ENCODE measurements around the gene CCDC17.

Gene CCDC17

DNA sequence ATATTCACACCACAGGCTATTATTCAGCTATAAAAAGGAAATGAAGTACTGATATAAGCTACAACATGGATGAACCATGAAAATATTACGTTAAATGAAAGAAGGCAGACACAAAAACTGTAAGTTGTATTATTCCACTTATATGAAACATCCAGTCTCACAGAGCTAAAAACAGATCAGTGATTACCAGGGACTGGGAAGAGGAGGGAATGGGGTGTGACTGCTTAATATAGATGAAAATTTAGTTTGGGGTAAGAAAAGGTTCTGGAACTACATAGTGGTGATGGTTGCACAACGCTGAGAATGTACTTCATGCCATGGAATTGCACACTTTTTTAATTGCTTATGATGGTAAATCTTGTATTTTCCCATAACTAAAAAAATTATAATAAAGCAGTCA is 43.0 kb upstream of the CCDC17 start:
- H3K27ac ChIP-seq = no peak overlapping the region
- no peaks in the 10 kb centered on the region for H3K36me3 ChIP-seq
- H3K9me3 ChIP-seq = no peaks in the 10 kb centered on the region
- H3K4me3 ChIP-seq (ENCODE audit: low read depth in 1 of 2, low read length in 1 of 2) = no peak overlapping the region
- H3K4me1 ChIP-seq (ENCODE audit: control insufficient read depth in 1 of 2, insufficient read depth in 1 of 2, low read depth in 1 of 2, low read length in 1 of 2) = no peaks in the 10 kb centered on the region
- TF ChIP-seq, protein P1, sequence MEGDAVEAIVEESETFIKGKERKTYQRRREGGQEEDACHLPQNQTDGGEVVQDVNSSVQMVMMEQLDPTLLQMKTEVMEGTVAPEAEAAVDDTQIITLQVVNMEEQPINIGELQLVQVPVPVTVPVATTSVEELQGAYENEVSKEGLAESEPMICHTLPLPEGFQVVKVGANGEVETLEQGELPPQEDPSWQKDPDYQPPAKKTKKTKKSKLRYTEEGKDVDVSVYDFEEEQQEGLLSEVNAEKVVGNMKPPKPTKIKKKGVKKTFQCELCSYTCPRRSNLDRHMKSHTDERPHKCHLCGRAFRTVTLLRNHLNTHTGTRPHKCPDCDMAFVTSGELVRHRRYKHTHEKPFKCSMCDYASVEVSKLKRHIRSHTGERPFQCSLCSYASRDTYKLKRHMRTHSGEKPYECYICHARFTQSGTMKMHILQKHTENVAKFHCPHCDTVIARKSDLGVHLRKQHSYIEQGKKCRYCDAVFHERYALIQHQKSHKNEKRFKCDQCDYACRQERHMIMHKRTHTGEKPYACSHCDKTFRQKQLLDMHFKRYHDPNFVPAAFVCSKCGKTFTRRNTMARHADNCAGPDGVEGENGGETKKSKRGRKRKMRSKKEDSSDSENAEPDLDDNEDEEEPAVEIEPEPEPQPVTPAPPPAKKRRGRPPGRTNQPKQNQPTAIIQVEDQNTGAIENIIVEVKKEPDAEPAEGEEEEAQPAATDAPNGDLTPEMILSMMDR (IDR thresholded peaks at IDR 0.05) = no peak
- H3K27me3 ChIP-seq = no peaks in the 10 kb centered on the region

DNA sequence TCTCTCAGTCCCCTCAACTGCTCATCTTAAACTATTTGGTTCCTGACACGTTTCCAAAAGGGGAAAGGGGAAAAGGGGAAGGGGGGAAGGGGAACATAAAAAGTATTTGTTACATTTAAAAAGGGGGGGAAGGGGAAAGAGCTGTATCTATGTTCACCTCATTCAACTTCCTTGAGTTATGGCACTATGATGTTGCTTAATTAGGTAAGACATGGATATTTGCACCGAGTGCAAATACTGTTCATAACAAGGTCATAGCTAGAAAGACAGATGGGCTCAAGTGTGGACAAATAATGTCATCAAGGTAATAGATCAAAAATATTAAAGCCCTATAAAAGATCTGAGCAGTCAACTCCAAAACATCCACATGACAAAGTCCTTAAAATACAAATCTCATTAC is 36.5 kb upstream of the CCDC17 start:
- TF ChIP-seq, protein P1 (IDR thresholded peaks at IDR 0.05) = no peak
- H3K4me1 ChIP-seq (ENCODE audit: control insufficient read depth in 1 of 2, insufficient read depth in 1 of 2, low read depth in 1 of 2, low read length in 1 of 2) = no peaks in the 10 kb centered on the region
- H3K4me3 ChIP-seq (ENCODE audit: low read depth in 1 of 2, low read length in 1 of 2) = no peak overlapping the region
- H3K9me3 ChIP-seq = no peaks in the 10 kb centered on the region
- no peak overlapping the region for H3K27ac ChIP-seq
- peaks cover 54% of the 10 kb centered on the region for H3K36me3 ChIP-seq
- no peaks in the 10 kb centered on the region for H3K27me3 ChIP-seq

DNA sequence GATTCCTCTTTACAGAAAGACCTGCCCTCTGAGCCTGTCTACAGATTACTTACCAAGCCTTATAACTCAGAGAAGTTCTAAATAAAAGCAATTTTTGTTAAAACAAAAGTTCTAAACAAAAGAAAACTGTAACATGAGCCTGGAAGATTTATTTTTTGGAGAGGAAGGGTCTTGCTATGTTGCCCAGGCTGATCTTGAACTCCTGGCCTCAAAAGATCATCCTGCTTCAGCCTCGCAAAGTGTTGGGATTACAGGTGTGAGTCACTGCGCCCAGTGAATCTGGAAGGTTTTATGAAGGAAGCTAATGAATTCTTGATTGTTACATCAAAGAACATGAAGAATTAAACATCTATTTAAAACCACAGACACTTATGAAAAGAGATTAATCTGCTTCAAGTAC is 35.4 kb upstream of the CCDC17 start:
- H3K4me1 ChIP-seq (ENCODE audit: control insufficient read depth in 1 of 2, insufficient read depth in 1 of 2, low read depth in 1 of 2, low read length in 1 of 2) = no peaks in the 10 kb centered on the region
- H3K27ac ChIP-seq = peak overlapping the region; percentile 16
- no peaks in the 10 kb centered on the region for H3K27me3 ChIP-seq
- peaks cover 65% of the 10 kb centered on the region for H3K36me3 ChIP-seq
- TF ChIP-seq, protein P1 (IDR thresholded peaks at IDR 0.05) = no peak
- no peaks in the 10 kb centered on the region for H3K9me3 ChIP-seq
- H3K4me3 ChIP-seq (ENCODE audit: low read depth in 1 of 2, low read length in 1 of 2) = no peak overlapping the region

DNA sequence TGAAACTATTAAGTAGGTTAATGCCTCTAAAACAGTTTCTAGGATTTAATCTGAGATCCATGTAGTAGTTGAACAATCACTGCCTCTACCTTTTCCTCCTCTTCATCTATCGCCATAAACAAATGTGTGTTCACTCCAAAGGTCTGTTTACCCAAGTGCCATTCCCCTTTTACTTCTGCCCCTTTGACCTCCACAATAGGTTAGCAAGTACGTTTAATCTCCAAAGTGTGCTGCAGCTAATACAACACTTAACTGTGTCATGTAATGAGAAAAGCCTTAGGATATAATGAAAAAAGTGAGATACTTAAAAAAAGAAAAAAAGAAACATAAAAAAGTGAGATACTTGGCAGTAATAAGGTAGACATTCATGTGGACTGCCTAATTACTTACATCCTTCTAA is 34.3 kb upstream of the CCDC17 start:
- no peaks in the 10 kb centered on the region for H3K9me3 ChIP-seq
- H3K4me1 ChIP-seq (ENCODE audit: control insufficient read depth in 1 of 2, insufficient read depth in 1 of 2, low read depth in 1 of 2, low read length in 1 of 2) = no peaks in the 10 kb centered on the region
- no peak overlapping the region for H3K27ac ChIP-seq
- no peak overlapping the region for H3K4me3 ChIP-seq (ENCODE audit: low read depth in 1 of 2, low read length in 1 of 2)
- TF ChIP-seq, protein P1 (IDR thresholded peaks at IDR 0.05) = no peak
- H3K27me3 ChIP-seq = no peaks in the 10 kb centered on the region
- H3K36me3 ChIP-seq = peaks cover 76% of the 10 kb centered on the region

DNA sequence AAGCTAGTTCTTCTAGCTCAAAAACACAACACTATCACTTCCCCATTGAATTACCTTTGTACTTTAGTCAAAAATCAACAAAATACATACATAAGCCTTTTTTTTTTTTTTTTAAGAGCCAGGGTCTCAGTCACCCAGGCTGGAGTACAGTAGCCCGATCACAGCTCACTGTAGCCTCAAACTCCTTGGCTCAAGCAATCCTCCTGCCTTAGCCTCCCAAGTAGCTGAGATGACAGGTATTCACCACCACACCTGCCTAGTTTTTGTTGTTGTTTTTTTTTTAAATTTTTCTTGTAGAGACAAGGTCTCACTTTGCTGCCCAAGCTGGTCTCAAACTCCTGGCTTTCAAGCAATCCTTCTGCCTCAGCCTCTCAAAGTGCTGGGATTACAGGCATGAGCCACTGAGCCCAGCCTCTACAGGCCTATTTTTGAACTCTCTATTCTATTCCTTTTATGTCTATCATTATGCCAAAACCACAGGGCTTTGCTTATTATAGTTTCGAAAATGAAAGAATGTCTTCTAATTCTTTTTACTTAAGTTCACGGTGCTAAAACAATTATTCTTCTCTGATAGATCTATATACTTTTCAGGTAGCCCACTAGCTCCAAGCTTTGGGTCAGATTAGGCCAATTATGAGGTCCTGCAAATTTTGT is 32.8 kb upstream of the CCDC17 start:
- H3K27me3 ChIP-seq = no peaks in the 10 kb centered on the region
- H3K4me3 ChIP-seq (ENCODE audit: low read depth in 1 of 2, low read length in 1 of 2) = no peak overlapping the region
- H3K36me3 ChIP-seq = peaks cover 90% of the 10 kb centered on the region

More for the DNA sequence above, 32.8 kb upstream of the CCDC17 start:
- TF ChIP-seq, protein P1 (IDR thresholded peaks at IDR 0.05) = no peak
- Histone ChIP-seq H3K4me1 (ENCODE audit: control insufficient read depth in 1 of 2, insufficient read depth in 1 of 2, low read depth in 1 of 2, low read length in 1 of 2) (no peaks in the 10 kb centered on the region), H3K27ac (no peak overlapping the region), H3K9me3 (no peaks in the 10 kb centered on the region)
